22Rv1 (cell line): ENCODE measurements around the gene ZFP36.

ENCODE experiments used
- CTCF ChIP-seq: fragments of 450-650 bp; IDR thresholded peaks from 2 replicates; pipeline ENCODE4 v1.5.1; 2017; ENCODE audit warnings: mild to moderate bottlenecking
- ZFX ChIP-seq: fragments of 450-650 bp; IDR thresholded peaks from 2 replicates; pipeline ENCODE4 v1.6.1; 2017; ENCODE audit warnings: antibody characterized with exemption, borderline replicate concordance

GRCh38 chr19:39401070-39401548, 5.5 kb upstream of the ZFP36 start:
- TF ChIP-seq CTCF (no peak), ZFX (no peak)
